ENCODE results near the gene ARSB.

DNA sequence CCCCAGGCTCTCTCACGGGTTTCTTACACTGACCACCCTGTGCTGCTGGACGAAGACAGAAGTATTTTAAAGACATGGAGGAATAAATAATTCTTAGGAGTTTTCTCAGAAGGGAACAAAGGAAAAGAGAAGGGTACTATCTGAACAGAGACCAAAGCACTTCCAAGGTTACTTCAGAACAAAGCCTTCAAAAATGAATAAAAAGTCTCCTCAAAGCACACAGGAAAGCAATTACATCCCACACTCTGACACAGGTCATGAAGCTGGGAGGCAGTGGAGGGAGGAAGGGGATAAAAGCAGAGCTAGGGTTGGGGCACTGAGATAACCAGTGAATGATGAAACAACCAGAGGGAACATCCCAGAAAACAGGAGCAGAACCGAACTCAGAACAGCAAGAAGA lies 151.8 kb downstream of the ARSB start:
- no peak for TF ChIP-seq EZH2 (IDR thresholded peaks at IDR 0.05; ENCODE audit: borderline replicate concordance, insufficient read depth, low read depth, low read length, poor library complexity, severe bottlenecking)
- TF ChIP-seq, protein P1, sequence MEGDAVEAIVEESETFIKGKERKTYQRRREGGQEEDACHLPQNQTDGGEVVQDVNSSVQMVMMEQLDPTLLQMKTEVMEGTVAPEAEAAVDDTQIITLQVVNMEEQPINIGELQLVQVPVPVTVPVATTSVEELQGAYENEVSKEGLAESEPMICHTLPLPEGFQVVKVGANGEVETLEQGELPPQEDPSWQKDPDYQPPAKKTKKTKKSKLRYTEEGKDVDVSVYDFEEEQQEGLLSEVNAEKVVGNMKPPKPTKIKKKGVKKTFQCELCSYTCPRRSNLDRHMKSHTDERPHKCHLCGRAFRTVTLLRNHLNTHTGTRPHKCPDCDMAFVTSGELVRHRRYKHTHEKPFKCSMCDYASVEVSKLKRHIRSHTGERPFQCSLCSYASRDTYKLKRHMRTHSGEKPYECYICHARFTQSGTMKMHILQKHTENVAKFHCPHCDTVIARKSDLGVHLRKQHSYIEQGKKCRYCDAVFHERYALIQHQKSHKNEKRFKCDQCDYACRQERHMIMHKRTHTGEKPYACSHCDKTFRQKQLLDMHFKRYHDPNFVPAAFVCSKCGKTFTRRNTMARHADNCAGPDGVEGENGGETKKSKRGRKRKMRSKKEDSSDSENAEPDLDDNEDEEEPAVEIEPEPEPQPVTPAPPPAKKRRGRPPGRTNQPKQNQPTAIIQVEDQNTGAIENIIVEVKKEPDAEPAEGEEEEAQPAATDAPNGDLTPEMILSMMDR (IDR thresholded peaks at IDR 0.05), result no peak
